Tibial nerve (tissue), 4 donors: ENCODE measurements around the gene TENM3. TPM values are rescaled to one million over a fixed set of nuclear protein-coding genes. Genes with fewer than 3 reads are reported as not detected.

Experiments used
- DNase-seq, 2 donors: peaks; one replicate each; pipeline ENCODE4 v3.0.0-alpha.2; 2019; ENCODE audit warnings: low spot score in 2 of 2
- H3K27ac ChIP-seq, 4 donors: fragments of 200-600 bp; sonication (generic) in 3 of 4; one replicate each; pipeline ENCODE4 v1.5.1; 2017 to 2019; ENCODE audit warnings: mild to moderate bottlenecking in 1 of 4
- H3K27me3 ChIP-seq, 2 donors: fragments of 200-600 bp; sonication (generic) in 1 of 2; one replicate each; pipeline versions ENCODE4 v1.5.1 to v1.6.0; 2017 to 2019
- H3K36me3 ChIP-seq, 3 donors: fragments of 200-600 bp; sonication (generic); one replicate each; pipeline ENCODE4 v1.5.1; 2018 to 2019
- H3K4me1 ChIP-seq, 4 donors: fragments of 200-600 bp; sonication (generic) in 3 of 4; one replicate each; pipeline ENCODE4 v1.5.1; 2017 to 2019
- H3K4me3 ChIP-seq, 4 donors: fragments of 200-600 bp; sonication (generic) in 3 of 4; one replicate each; pipeline ENCODE4 v1.5.1; 2017 to 2019; ENCODE audit warnings: mild to moderate bottlenecking in 1 of 4, moderate library complexity in 1 of 4
- H3K9me3 ChIP-seq, 4 donors: fragments of 200-600 bp; sonication (generic) in 3 of 4; one replicate each; pipeline ENCODE4 v1.5.1; 2017 to 2019
- EP300 ChIP-seq, 2 donors: sonication (generic); formaldehyde crosslinking; IDR thresholded peaks; one replicate each; pipeline ENCODE4 v1.6.1; 2017; ENCODE audit warnings: antibody characterized with exemption in 2 of 2, mild to moderate bottlenecking in 1 of 2
- POLR2A ChIP-seq, 2 donors: fragments of 450-650 bp; IDR thresholded peaks; one replicate each; pipeline ENCODE4 v1.6.1; 2017; ENCODE audit warnings: antibody characterized with exemption in 2 of 2, mild to moderate bottlenecking in 2 of 2, moderate library complexity in 2 of 2
- WGBS, 2 donors: methylation state at CpG; one replicate each; pipeline ENCODE4 v1.1.5; 2018; 5-methylcytosine and 5-hydroxymethylcytosine counted together
- total RNA-seq, 4 donors: library from RNA; depleted of rRNA; stranded (reverse); fragments of >200 nt; gene quantifications; one replicate each; pipeline ENCODE4 v1.1.0, GENCODE V29; 2016
- TF ChIP-seq, protein P1 (sequence below), 5 experiments: fragments of 200-600 bp in 3 of 5; fragments of 450-650 bp in 2 of 5; sonication (generic) in 3 of 5; IDR thresholded peaks; one replicate each; pipeline ENCODE4 v1.5.1; 2016 to 2019; ENCODE audit warnings: antibody characterized with exemption in 5 of 5, mild to moderate bottlenecking in 3 of 5, moderate library complexity in 2 of 5

The TENM3 gene
- total RNA-seq, 4 donors from 2014 or later: 19.0 to 60.5 (median 29.4) TPM

- TF ChIP-seq POLR2A (IDR thresholded peaks at IDR 0.05): no peak
- no peak for TF ChIP-seq EP300 (IDR thresholded peaks at IDR 0.05)
- TF ChIP-seq, protein P1, sequence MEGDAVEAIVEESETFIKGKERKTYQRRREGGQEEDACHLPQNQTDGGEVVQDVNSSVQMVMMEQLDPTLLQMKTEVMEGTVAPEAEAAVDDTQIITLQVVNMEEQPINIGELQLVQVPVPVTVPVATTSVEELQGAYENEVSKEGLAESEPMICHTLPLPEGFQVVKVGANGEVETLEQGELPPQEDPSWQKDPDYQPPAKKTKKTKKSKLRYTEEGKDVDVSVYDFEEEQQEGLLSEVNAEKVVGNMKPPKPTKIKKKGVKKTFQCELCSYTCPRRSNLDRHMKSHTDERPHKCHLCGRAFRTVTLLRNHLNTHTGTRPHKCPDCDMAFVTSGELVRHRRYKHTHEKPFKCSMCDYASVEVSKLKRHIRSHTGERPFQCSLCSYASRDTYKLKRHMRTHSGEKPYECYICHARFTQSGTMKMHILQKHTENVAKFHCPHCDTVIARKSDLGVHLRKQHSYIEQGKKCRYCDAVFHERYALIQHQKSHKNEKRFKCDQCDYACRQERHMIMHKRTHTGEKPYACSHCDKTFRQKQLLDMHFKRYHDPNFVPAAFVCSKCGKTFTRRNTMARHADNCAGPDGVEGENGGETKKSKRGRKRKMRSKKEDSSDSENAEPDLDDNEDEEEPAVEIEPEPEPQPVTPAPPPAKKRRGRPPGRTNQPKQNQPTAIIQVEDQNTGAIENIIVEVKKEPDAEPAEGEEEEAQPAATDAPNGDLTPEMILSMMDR (IDR thresholded peaks at IDR 0.05): no peak
- H3K4me1 ChIP-seq: no peaks in the 10 kb centered on the region
- WGBS, 2 donors: 90 to 95% methylated on average over 4 of the region's 4 CpGs
- H3K9me3 ChIP-seq: no peaks in the 10 kb centered on the region
- no peaks in the 10 kb centered on the region for H3K36me3 ChIP-seq
- no peak overlapping the region for H3K4me3 ChIP-seq
- DNase-seq: no peak
- no peaks in the 10 kb centered on the region for H3K27me3 ChIP-seq
- no peak overlapping the region for H3K27ac ChIP-seq
Observed at GRCh38 chr4:182292612-182293011, 49.4 kb downstream of the TENM3 start.

GRCh38 chr4:182293691-182294255 lies 50.6 kb downstream of the TENM3 start:
- Histone ChIP-seq H3K36me3 (no peaks in the 10 kb centered on the region), H3K27me3 (no peaks in the 10 kb centered on the region), H3K9me3 (no peaks in the 10 kb centered on the region), H3K4me1 (no peaks in the 10 kb centered on the region), H3K27ac (no peak overlapping the region), H3K4me3 (no peak overlapping the region)
- no peak for TF ChIP-seq EP300 (IDR thresholded peaks at IDR 0.05)
- no peak for TF ChIP-seq POLR2A (IDR thresholded peaks at IDR 0.05)
- TF ChIP-seq, protein P1 (IDR thresholded peaks at IDR 0.05): no peak
- 82 to 83% methylated on average over 14 of the region's 14 CpGs for WGBS, 2 donors
- DNase-seq: no peak

DNA sequence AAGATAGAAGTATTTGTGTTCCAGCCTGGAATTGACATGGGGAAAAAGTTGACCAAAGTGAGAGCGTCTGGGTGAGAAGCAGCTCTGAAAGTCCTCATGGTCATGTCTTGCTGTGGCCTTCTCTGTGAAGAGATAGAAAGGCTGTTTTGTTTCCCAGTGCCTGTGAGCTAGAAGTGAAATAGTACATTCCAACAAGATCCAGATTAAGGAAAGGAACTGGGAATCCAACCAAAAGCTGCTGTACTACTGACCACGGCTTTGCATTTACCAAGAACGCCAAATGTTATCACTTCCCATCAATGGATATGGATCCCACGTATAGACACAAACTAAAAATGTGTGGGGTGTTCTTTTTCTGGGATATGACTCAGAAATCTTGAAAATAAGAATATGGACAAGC lies 51.2 kb downstream of the TENM3 start:
- Histone ChIP-seq H3K4me3 (no peak overlapping the region), H3K27ac (no peak overlapping the region), H3K9me3 (no peaks in the 10 kb centered on the region), H3K4me1 (no peaks in the 10 kb centered on the region), H3K27me3 (no peaks in the 10 kb centered on the region), H3K36me3 (no peaks in the 10 kb centered on the region)
- no peak for DNase-seq
- no peak for TF ChIP-seq POLR2A (IDR thresholded peaks at IDR 0.05)
- 50 to 63% methylated on average over 4 of the region's 4 CpGs for WGBS, 2 donors

DNA sequence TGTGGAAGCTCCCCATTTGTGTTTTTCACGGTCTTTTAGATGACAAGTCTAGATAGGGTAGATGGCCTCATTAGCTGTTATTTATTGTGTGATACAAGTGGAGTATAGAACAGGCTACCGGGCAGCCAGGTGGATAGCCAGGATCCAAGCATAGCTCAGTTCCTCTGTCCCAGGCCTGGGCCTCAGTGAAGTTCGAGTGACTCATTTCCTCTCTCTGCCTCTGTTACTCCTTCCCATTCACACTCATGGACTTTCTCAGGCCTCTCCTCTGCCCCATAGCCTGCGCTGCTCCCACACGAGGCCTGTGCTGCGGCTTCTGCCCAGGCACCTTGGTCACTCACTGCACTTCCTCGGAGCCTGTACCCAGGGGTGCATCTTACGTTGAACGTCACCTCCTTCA lies 54.5 kb downstream of the TENM3 start:
- 74 to 81% methylated on average over 9 of the region's 9 CpGs for WGBS, 2 donors
- no peak for TF ChIP-seq EP300 (IDR thresholded peaks at IDR 0.05)
- TF ChIP-seq, protein P1 (IDR thresholded peaks at IDR 0.05): no peak
- TF ChIP-seq POLR2A (IDR thresholded peaks at IDR 0.05): no peak
- H3K4me3 ChIP-seq: no peak overlapping the region
- no peaks in the 10 kb centered on the region for H3K36me3 ChIP-seq
- no peaks in the 10 kb centered on the region for H3K9me3 ChIP-seq
- no peaks in the 10 kb centered on the region for H3K4me1 ChIP-seq
- no peak for DNase-seq
- H3K27me3 ChIP-seq: no peaks in the 10 kb centered on the region
- no peak overlapping the region for H3K27ac ChIP-seq

- no peaks in the 10 kb centered on the region for H3K4me1 ChIP-seq
- H3K27ac ChIP-seq: no peak overlapping the region
- no peaks in the 10 kb centered on the region for H3K27me3 ChIP-seq
- WGBS, 2 donors: 83 to 88% methylated on average over 5 of the region's 5 CpGs
- no peak for DNase-seq
- H3K36me3 ChIP-seq: no peaks in the 10 kb centered on the region
- no peak for TF ChIP-seq POLR2A (IDR thresholded peaks at IDR 0.05)
- H3K4me3 ChIP-seq: no peak overlapping the region
- no peaks in the 10 kb centered on the region for H3K9me3 ChIP-seq
Observed at GRCh38 chr4:182301736-182302135, 58.5 kb downstream of the TENM3 start.

GRCh38 chr4:182303847-182304246 lies 60.6 kb downstream of the TENM3 start:
- TF ChIP-seq, protein P1 (IDR thresholded peaks at IDR 0.05): no peak
- TF ChIP-seq EP300 (IDR thresholded peaks at IDR 0.05): no peak
- TF ChIP-seq POLR2A (IDR thresholded peaks at IDR 0.05): no peak
- WGBS, 2 donors: 91 to 93% methylated on average over 5 of the region's 5 CpGs
- Histone ChIP-seq H3K36me3 (no peaks in the 10 kb centered on the region), H3K4me1 (no peaks in the 10 kb centered on the region), H3K27ac (no peak overlapping the region), H3K4me3 (no peak overlapping the region), H3K27me3 (no peaks in the 10 kb centered on the region), H3K9me3 (no peaks in the 10 kb centered on the region)
- DNase-seq: no peak
